Eye (tissue), 1 donor: ENCODE results near the gene PPP1R14B.

ENCODE experiments used
- DNase-seq: peaks from one replicate; pipeline ENCODE4 v3.0.0-alpha.2; 2015

PPP1R14B gene

DNA sequence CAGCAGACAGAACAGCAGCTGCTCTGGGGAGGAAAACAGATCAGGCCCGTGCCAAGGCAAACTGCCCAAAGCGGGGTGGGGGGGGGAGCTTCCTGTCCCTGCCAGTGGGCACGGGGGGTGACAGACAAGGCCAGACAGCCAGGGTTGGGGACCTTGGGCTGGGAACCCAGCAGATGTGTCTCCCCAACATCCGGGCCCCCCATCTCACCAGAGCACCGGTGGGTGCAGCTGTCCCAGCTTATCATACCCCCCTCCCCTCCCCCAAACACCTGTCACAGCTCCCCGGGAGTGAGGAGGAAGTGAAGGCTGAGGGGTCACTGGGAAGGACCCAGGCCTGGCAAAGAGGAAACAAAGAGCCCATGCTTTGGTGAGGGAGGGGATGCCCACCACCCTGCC, 1.3 kb downstream of the PPP1R14B start:
- DNase-seq: no peak

DNA sequence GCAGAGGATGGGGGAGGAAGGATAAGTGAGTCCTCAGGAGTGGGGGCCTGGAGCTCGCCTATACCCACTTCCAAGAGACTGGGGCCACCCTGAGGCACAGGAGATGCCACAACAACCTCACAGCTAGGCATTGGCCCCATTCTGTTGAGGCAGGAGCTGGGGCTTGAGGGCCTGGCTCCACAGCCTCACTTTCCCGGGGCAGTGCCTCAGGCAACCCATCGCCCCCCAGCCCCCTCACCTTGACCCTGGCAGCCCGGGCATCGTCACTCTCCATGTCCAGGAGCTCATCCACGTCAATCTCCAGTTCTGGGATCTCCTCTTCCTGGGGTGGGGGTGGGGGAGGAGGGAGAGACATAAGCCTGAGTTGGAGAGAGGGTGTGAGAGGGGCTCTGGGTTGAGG, 1.8 kb downstream of the PPP1R14B start:
- no peak for DNase-seq

DNA sequence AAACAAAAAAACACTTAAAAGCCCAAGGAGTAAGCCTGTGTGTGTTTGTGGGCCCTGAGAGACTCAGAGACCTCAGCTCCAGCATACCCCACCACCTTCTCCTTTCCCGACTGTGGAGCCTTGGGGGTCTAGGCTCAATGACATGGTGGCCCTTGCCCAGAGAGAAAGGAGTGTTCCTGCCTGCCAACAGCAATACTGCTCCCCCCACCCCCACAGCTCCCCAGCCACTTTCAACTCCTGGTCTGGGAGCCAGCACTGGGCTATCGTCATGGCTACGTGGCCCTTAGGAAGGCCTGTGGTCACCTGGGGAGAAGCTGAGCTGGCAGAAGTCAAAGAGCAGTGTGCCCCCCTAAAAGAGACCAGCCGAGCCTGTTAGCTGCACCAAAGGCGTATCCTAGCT, 2.6 kb downstream of the PPP1R14B start:
- no peak for DNase-seq

DNA sequence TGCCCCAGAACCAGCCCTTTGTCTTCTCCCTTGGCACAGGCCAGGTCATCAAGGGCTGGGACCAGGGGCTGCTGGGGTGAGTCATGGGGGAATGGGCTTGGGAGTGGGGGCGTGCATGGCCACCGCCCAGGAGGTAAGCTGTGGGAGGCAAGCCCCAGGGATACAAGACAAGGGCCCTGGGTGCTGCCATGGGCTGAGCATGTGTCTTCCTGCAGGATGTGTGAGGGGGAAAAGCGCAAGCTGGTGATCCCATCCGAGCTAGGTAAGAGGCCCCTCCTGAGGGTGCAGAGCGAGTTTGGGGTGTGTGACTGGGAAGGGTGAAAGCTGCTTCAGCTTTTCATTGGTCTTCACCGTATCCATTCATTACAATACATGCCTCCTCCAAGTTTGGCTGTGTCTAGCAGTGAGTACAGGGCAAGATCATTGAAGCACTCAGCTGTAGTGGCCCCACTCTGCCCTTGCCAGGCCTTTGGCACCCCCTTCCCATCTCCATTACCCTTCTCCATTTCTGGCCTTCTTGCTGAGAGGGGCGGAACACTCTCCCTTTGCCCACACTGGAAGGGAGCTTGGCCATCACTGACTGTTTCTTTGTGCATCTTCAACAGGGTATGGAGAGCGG, 3.4 kb downstream of the PPP1R14B start:
- no peak for DNase-seq

DNA sequence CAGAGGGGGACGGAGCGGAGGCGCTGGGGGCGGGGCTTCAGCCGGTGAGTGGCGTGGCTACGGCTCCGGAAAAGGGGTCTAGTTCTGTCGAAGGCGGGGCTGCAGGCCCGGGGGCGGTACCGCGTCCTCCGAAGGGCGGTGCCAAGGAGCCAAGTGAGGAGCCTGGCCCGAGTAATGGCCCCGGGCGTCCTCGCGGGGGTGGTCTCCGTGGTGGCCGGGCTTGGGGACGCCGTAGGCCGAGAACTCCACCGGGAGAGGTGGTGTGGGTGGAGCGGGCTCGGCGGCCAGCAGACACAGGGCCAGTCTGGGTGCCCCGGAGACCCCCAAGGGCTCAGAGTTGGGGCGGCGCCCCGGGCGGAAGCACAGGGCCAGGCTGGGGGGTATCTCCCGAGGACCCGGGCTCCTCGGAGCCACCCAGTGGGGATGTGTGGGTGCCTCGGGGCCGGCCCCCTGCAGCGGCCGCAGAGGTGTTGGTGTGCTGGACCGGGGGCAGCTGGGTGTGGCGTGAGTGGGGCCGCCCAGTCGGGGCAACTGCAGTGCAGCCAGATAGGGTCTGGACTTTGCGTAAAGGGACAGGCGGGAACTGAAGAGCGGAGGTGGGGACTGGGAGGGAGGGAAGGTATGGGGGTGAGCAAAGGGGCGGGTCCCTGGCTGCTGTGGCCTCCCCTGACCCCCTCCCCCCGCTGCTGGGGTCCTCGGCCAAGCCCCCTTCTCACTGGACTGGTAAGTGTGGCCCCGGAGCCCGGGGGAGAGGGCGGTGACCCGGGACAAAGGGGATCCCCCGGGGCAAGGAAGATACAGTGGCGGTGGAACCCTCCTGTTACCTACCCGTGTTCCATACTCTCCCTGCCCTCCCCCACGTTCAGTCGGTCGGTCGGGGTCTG, 5.0 kb downstream of the PPP1R14B start:
- DNase-seq: peak; percentile 63

DNA sequence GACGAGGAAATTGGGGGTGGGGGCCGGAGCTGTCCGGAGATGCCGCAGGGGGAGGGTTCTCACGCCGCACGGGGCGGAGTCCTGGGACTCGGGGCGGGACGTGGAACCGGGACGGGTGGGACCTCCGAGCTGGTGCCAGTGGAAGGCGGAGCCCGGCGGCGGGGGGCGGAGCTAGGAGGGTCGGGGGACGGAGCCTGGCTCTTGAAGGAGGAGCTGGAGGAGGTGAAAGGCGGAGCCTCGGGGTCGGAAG, 5.6 kb downstream of the PPP1R14B start:
- DNase-seq: peak; percentile 100

DNA sequence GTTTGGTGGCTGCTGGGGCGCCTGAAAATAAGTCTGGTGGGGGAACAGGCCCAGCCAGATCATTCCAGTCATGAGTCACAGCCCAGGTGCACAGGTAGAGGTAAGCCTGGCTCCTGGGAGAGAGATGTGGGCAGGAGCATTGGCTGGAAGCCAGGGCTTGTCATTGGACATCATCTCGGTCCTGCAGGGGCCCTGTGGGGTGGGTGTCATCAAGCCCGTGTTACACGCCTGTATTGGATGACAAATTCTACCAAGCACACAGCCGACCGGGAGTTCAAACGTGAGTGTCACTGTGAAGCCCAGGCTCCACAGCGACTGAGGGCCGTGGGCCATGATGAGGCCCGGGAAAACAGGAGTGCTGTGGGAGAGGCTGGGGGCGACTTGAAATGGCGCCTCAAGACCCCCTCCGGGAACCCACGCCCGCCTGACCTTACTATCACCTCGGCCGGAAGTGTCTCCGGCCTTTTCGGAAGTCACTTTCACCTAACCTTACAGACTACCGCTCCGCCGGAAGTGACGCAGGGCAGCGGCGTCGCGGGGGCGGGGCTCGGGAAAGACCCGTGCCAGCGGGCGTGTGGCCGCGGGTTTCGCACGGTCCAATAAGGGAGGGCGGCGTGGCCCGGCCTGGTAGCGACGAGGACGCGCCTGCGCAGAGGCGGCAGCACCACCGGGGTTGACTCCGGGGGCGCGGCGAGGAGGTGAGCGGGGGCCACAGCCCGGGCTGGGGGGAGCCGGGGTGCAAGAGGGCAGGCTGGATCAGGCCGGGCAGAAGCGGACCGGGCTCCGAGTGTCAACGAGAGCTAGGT, 6.1 kb downstream of the PPP1R14B start, which contains the start of gene FKBP2:
Gene FKBP2, plus strand, starts transcription at position 661 of the 806 bp plus-strand sequence. CDS start 1,293 bp downstream, outside the sequence.
- peak; percentile 98 for DNase-seq

DNA sequence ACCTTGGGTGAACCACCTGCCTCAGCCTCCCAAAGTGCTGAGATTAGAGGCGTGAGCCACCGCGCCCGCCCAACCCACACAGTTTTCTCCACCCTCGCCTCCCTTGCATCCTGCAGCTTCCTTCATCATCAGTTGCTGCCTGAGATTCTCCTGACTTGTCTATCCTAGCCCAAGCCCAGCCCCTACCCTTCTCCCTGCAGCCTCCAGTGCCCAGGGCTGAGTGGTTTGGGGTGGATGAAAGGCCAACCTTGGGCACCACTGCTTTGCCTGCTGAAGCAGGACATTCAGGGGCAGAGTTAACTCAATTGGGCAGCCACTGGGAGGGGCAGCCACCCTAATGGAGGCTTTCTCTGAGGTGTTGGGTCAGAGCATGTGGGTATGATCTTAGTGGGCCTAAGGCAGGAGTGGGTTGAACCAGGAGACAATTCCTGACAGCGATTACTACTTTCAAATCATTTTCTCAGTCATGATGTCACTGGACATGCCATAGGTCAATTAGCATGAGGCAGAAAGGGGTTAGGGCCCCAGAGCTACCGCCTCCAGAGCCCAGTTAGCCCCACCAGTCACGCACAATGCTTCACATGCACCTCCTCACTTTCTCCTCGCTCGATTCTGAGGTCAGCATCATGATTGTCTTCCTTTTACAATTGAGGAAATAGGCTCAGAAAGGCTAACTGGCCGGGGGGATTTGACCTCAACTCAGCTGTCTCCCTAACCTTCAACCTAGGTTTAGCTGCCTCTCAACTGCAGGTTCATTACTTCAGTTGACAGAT, 6.9 kb downstream of the PPP1R14B start:
- no peak for DNase-seq

DNA sequence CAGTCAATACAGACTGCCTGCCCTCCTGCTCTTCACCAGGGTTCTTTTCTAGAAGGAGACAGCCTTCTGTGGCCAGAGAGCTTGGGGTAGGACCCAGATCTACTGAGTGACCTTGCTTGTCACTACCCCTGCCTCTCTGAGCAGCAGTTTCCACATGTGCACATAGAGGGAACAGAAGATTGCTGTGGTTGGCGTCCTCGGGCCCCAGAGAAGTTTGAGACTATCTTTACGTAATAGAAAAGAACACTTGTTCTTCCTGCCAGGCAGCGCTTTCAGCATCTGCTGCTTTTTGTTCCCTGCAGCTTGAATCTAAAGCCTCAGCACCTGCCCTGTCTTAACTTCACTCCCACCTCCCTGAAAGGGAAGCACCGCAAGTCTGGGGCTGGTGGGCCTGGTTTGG, 7.7 kb downstream of the PPP1R14B start:
- DNase-seq: no peak

DNA sequence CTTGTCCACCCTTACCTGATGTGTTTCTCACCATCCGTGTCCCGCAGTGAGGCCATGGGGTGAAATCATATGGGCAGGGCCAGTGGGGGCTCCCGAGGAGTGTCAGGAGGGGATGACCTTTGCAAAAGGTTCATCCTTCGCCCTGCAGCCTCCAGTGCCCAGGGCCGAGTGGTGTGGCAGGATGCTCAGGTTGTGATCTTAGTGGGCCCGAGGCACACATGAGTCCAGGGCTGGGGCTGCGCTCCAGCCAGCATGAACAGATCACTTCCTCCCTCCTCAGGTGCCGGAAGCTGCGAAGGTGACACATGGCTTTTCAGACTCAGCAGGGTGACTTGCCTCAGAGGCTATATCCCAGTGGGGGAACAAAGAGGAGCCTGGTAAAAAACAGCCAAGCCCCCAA, 8.7 kb downstream of the PPP1R14B start:
- no peak for DNase-seq

DNA sequence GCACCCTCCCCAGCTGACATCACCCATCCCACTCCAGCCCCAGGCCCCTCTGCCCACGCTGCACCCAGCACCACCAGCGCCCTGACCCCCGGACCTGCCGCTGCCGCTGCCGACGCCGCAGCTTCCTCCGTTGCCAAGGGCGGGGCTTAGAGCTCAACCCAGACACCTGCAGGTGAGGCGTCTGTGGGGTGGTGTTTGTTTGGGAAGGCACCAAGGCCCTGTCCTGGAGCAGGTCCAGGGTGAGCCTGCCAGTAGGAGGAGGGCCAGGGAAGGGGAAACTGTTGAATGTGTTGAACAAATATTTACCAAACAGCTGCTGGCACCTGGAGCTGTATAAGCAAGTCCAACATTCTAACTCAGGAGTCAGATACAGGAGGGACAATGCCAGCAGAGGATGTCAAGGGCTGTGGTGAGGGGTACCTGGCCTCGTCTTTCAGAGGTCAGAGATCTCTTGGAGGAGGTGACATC, 9.2 kb downstream of the PPP1R14B start:
- DNase-seq: no peak

DNA sequence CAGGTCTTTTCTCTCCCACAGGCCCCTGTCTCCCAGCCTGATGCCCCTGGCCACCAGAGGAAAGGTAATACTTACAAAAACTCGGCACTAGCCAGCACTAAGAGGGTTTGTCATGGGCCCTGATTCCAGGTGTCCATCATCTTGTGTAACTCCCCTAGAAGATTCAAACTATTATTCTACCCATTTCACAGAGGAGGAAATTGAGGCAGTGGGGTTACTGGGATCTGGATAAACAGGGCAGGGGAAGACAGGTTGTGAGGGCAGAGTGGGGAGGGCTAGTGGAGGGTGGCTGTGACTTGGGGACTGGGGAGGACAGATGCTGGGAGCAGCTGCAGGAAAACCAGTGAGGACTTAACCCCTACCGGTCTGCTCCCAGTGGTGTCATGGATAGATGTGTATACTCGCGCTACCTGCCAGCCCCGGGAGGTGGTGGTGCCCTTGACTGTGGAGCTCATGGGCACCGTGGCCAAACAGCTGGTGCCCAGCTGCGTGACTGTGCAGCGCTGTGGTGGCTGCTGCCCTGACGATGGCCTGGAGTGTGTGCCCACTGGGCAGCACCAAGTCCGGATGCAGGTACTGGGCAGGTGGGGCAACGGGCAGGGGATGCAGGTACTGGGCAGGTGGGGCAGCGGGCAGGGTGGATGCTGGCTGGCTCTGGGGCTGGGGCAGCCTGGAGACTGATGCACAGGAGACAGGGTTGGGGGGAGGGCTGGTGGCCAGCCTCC, 11.1 kb downstream of the PPP1R14B start:
- DNase-seq: no peak

DNA sequence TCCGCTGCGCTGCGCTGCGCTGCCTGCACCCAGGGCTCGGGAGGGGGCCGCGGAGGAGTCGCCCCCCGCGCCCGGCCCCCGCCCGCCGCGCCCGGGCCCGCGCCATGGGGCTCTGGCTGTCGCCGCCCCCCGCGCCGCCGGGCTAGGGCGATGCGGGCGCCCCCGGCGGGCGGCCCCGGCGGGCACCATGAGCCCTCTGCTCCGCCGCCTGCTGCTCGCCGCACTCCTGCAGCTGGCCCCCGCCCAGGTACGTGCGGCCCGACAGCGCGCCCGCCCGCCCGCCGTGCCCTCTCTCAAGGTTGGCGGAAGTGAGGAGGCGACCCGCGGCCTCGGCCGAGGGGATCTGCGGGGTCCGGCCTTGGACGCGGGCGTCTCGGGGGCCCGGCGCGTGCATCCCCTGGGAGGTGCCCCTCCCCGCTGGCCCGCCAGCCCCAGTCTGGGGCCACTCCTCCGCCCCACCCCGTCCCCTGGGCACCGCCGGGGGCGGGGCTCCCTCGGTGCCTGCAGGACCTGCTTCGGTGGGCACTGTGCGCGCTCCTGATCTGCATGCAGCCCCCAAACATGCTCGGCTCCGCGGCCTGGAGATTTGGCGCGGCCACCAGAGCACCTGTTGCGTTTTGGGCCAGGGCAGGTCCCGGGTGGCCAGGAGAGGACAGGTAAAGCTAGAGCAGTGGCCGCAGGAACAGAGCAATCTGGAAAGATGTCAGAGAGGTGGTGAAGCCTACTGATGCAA, 11.9 kb downstream of the PPP1R14B start:
- DNase-seq: no peak

DNA sequence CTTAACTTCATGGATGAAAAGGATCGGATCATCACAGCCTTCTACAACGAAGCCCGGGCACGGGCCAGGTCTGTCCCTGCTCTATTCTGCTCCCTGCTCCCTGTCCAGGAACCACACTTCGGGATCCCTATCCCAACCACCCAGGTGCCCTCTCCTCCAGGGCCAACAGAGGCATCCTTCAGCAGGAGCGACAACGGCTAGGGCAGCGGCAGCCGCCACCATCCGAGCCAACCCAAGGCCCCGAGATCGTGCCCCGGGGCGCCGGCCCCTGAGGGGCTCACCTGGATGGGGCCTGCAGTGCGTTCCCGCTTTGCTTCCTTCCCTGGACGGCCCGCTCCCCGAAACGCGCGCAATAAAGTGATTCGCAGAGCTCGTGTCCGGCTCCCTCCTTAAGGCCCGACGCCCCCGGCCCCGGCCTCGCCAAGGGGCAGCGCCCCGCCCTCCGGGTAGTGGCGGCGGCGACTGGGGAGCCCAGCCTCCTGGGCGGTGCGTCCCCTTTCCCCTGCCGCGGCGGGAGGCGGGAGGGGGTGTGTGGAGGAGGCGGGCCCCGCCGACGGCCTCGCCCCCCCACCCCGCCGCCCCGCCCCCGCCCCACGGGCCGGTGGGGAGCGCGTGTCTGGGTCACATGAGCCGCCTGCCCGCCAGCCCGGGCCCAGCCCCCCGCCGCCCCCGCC, 12.7 kb downstream of the PPP1R14B start, which contains the start of gene VEGFB:
Gene VEGFB, plus strand, starts transcription at position 672 of the 674 bp plus-strand sequence. CDS start 250 bp downstream, outside the sequence.
- peak; percentile 68 for DNase-seq

DNA sequence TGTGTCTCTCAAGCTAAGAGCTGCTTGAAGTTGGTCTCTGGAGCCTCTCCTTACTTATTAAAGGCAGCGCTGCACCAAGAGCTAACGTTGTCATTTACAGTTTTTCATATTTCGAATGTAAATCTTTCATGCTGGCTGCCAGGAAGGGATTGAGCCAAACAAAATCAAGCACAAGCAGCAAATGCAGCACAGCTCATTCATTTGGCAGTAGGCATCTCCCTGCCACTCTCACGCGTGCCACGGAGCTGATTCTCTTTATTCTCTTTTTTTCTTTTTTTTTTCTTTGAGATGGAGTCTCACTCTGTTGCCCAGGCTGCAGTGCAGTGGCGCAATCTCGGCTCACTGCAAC, 13.8 kb downstream of the PPP1R14B start:
- no peak for DNase-seq

DNA sequence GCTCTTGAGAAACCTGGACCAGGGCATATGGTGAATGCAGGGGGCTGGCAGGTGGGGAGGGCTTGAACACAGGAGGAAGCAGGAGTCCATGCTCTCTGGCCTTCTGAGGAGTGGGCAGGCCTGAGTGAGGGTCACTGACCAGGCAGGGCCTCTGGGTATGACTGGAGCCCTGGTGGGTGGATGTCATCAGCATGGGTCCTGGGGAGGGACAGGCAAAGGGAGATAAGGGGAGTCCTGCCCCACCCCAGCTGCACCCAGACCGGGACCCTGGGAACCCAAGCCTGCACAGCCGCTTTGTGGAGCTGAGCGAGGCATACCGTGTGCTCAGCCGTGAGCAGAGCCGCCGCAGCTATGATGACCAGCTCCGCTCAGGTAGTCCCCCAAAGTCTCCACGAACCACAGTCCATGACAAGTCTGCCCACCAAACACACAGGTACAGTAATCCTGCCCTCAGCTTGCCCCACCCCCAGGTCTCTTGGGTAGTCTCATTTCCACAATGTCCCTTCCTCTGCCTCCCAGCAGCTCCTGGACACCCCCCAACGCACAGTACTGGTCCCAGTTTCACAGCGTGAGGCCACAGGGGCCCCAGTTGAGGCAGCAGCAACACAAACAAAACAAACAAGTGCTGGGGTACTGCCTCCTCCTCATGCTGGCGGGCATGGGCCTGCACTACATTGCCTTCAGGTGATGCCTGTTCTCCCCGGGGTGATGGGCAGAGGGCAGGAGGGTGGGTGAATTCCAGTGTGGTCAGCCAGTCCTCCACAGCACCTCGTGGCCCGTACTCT, 14.4 kb downstream of the PPP1R14B start:
- DNase-seq: no peak

DNA sequence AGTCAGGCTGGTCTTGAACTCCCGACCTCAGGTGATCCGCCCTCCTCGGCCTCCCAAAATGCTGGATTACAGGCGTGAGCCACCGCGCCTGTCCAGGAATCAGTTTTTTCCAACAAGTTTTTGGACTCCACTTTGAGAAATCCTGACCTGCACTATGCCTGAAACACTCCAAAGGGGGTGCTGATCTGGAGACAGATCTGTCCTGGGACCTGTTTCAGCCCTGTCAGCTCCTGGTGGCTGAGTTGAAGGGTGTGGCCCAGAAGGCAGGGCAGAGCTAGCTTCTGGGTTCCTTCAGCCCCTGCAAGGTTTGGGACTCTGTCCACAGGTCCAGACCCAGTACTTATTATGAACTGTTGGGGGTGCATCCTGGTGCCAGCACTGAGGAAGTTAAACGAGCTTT, 15.2 kb downstream of the PPP1R14B start:
- no peak for DNase-seq

DNA sequence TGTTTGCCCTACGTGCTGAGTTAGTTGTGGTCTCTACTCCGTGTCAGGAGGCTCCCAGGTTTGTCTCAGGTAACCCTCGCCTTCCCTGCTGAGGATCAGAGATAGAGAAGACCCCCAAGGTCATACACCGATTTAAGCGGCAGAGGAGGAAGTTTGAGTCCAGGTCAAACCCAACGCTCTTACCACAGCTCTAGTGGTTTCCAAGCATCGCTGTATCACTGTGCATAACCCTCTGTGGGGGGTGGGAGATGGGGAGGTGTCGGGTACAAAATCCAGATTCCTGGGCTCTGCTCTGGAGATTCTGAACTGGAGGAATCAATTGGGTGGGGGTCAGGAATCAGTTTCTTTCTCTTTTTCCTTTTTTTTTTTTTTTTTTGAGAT, 15.8 kb downstream of the PPP1R14B start:
- DNase-seq: no peak

DNA sequence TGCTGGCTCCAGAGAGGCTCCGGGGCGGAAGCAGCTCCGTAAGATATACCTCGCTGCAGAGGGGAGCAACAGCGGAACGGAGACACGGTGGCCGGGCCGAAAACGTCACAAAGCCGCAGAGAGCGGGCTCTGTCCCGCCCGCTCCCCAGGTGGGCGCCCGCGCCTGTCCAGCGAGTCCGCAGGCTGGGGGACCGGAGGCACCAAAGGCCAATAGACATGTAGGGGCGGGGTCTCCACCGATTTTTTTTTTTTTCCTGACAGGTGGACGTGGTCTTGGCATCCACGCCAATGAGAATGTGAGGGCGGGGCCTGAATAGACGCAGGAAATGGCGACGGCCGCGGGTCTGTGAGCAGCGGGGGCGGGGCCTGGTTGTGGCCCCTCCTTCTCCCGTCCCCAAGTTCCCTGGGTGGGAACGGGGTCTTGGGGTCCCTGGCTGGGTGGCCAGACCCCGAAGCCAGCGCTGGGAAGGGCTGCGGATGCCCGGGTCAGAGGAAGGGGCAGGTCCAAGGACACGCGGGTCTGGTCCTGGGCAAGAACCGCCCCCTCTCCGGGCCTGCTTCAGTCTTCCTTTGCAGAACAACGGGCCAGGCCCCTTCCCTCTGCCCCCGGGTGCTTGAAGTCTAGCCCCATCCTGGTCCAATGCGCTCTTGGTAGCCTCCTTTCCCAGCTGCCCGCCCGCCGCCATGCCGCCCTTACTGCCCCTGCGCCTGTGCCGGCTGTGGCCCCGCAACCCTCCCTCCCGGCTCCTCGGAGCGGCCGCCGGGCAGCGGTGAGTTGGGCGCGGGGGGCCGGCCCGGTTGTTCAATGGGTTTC, 16.4 kb downstream of the PPP1R14B start, which contains the start of gene DNAJC4:
Gene DNAJC4, plus strand, starts transcription at position 378 of the 814 bp plus-strand sequence. Its CDS starts 307 bp downstream, at position 685.
- DNase-seq: peak; percentile 98
